Calu3 (cell line): ENCODE measurements around the gene ABCA4. TPM values are rescaled to one million over a fixed set of nuclear protein-coding genes. Genes with fewer than 3 reads are reported as not detected.
"Not testable (repeated sequence)": the region's sequence is repeated elsewhere in the genome, so short reads cannot be mapped to it uniquely, and the experiment has no call there.

Source experiments
- BruUV-seq: library from RNA; stranded (reverse); fragments of 400-500 nt; replicated peaks from 2 replicates; lab custom pipeline; 2021; lab: Mats Ljungman, UMichigan
- CTCF ChIA-PET: fragments of 300-600 bp; sonication (Branson Sonifier 250); formaldehyde crosslinking; loops from one replicate; lab custom pipeline; 2022; ENCODE audit warnings: antibody characterized with exemption; lab: Charles Lee
- DNase-seq: peaks from one replicate; pipeline ENCODE4 v3.0.0; 2022
- H3K27ac Mint-ChIP-seq: one replicate; pipeline ENCODE4 v1.8.0; 2022; ENCODE audit warnings: mixed read lengths; ENCODE audit not compliant: unreplicated experiment
- H3K27me3 Mint-ChIP-seq: one replicate; pipeline ENCODE4 v1.8.0; 2022; ENCODE audit warnings: mixed read lengths; ENCODE audit not compliant: unreplicated experiment
- H3K36me3 Mint-ChIP-seq: one replicate; pipeline ENCODE4 v1.8.0; 2022; ENCODE audit warnings: mild to moderate bottlenecking, moderate library complexity, mixed read lengths; ENCODE audit not compliant: insufficient read depth, unreplicated experiment
- H3K4me1 Mint-ChIP-seq: one replicate; pipeline ENCODE4 v1.8.0; 2022; ENCODE audit warnings: mild to moderate bottlenecking, low read depth, mixed read lengths; ENCODE audit not compliant: unreplicated experiment
- H3K4me3 Mint-ChIP-seq: one replicate; pipeline ENCODE4 v1.8.0; 2022; ENCODE audit warnings: mild to moderate bottlenecking, low read depth, moderate library complexity, mixed read lengths; ENCODE audit not compliant: unreplicated experiment
- H3K9me3 Mint-ChIP-seq: one replicate; pipeline ENCODE4 v1.8.0; 2022; ENCODE audit warnings: low read depth, mixed read lengths; ENCODE audit not compliant: unreplicated experiment
- CTCF ChIP-seq: fragments of 200-600 bp; IDR thresholded peaks from one replicate; pipeline ENCODE4 v1.8.0; 2022; ENCODE audit warnings: antibody characterized with exemption; ENCODE audit not compliant: unreplicated experiment
- intact Hi-C: fragments of 100-400 bp; cut with micrococcal nuclease; formaldehyde crosslinking; loops from one replicate; pipeline ENCODE4 v1.10.0; 2022; ENCODE audit not compliant: unreplicated experiment
- total RNA-seq: library from RNA; stranded (reverse); gene quantifications from 2 replicates; pipeline ENCODE4 v1.2.3, GENCODE V29; 2022

ABCA4 gene
- total RNA-seq, 1 experiment from 2014 or later = 0.31 TPM

GRCh38 chr1:94160811-94161210 lies 39.9 kb upstream of the ABCA4 start:
- H3K4me1 Mint-ChIP-seq = peaks cover 16% of the 10 kb centered on the region
- no peak for TF ChIP-seq CTCF
- H3K27me3 Mint-ChIP-seq = no peaks in the 10 kb centered on the region
- no peak for DNase-seq
- intact Hi-C loops = no loop called here
- H3K27ac Mint-ChIP-seq = no peak overlapping the region
- BruUV-seq = no TSS peak
- no peaks in the 10 kb centered on the region for H3K9me3 Mint-ChIP-seq
- peaks cover 7% of the 10 kb centered on the region for H3K36me3 Mint-ChIP-seq
- CTCF ChIA-PET = no interaction called here
- H3K4me3 Mint-ChIP-seq = no peak overlapping the region

- H3K36me3 Mint-ChIP-seq = no peaks in the 10 kb centered on the region
- no peaks in the 10 kb centered on the region for H3K9me3 Mint-ChIP-seq
- no peak for DNase-seq
- H3K4me3 Mint-ChIP-seq = no peak overlapping the region
- peaks cover 16% of the 10 kb centered on the region for H3K4me1 Mint-ChIP-seq
- H3K27me3 Mint-ChIP-seq = no peaks in the 10 kb centered on the region
- CTCF ChIA-PET = interaction anchor here (0.6 kb wide), 1 partner anchor 265 kb away, joined by 3 read pairs; no protein-coding TSS in a partner anchor
- no TSS peak for BruUV-seq
- no peak overlapping the region for H3K27ac Mint-ChIP-seq
- intact Hi-C loops = no loop called here
- TF ChIP-seq CTCF = no peak
Measured at GRCh38 chr1:94156096-94156625, 35.2 kb upstream of the ABCA4 start.

GRCh38 chr1:94154989-94155388 lies 34.0 kb upstream of the ABCA4 start:
- intact Hi-C loops = no loop called here
- H3K36me3 Mint-ChIP-seq = no peaks in the 10 kb centered on the region
- H3K4me1 Mint-ChIP-seq = peaks cover 15% of the 10 kb centered on the region
- no peak overlapping the region for H3K27ac Mint-ChIP-seq
- no peaks in the 10 kb centered on the region for H3K9me3 Mint-ChIP-seq
- CTCF ChIA-PET = no interaction called here
- H3K4me3 Mint-ChIP-seq = no peak overlapping the region
- BruUV-seq = no TSS peak
- no peak for DNase-seq
- no peak for TF ChIP-seq CTCF
- no peaks in the 10 kb centered on the region for H3K27me3 Mint-ChIP-seq

GRCh38 chr1:94153133-94153532 lies 32.2 kb upstream of the ABCA4 start:
- DNase-seq = no peak
- no peak for TF ChIP-seq CTCF
- Mint-ChIP-seq H3K36me3 (no peaks in the 10 kb centered on the region), H3K27me3 (no peaks in the 10 kb centered on the region), H3K4me3 (no peak overlapping the region), H3K27ac (no peak overlapping the region), H3K4me1 (no peaks in the 10 kb centered on the region), H3K9me3 (no peaks in the 10 kb centered on the region)
- CTCF ChIA-PET = no interaction called here
- no TSS peak for BruUV-seq
- intact Hi-C loops = no loop called here

- H3K27me3 Mint-ChIP-seq, H3K9me3 Mint-ChIP-seq, intact Hi-C loops, H3K4me3 Mint-ChIP-seq, H3K27ac Mint-ChIP-seq, DNase-seq, H3K36me3 Mint-ChIP-seq, H3K4me1 Mint-ChIP-seq, BruUV-seq: not testable (repeated sequence)
- CTCF ChIA-PET = interaction anchor here (2.2 kb wide), 1 partner anchor 88 kb away, joined by 4 read pairs; no protein-coding TSS in a partner anchor
Measured at GRCh38 chr1:94149166-94149565, 28.2 kb upstream of the ABCA4 start.
